K562 (cell line): ENCODE data around the gene CR2. TPM values are rescaled to one million over a fixed set of nuclear protein-coding genes. Genes with fewer than 3 reads are reported as not detected.
"Not testable (repeated sequence)": the region's sequence is repeated elsewhere in the genome, so short reads cannot be mapped to it uniquely, and the experiment has no call there.

Experiments
- CC2D1A ChIP-seq: fragments of 450-650 bp; IDR thresholded peaks from 2 replicates; pipeline ENCODE4 v1.6.1; 2017; ENCODE audit warnings: mild to moderate bottlenecking
- CEBPG ChIP-seq, 3 experiments: fragments of 200-800 bp in 1 of 3; sonication (Bioruptor generic) in 1 of 3; sonication (generic) in 1 of 3; formaldehyde crosslinking in 1 of 3; IDR thresholded peaks in 2 of 3; conservative IDR thresholded peaks in 1 of 3; 2 replicates each; pipeline versions ENCODE4 v1.6.1 to v1.8.0; 2016 to 2022; ENCODE audit warnings: missing compliant biosample characterization in 2 of 3, missing genetic modification characterization in 2 of 3, mild to moderate bottlenecking in 1 of 3, missing genetic modification reagents in 1 of 3
- IFI16 ChIP-seq: fragments of 250-450 bp; sonication (Bioruptor Pico); IDR thresholded peaks from 2 replicates; pipeline ENCODE4 v2.1.2; 2022; ENCODE audit warnings: mild to moderate bottlenecking, inconsistent platforms
- NCOA1 ChIP-seq: fragments of 450-650 bp; IDR thresholded peaks from 2 replicates; pipeline ENCODE4 v1.6.1; 2016; ENCODE audit warnings: low read depth
- NR4A1 ChIP-seq, 2 experiments: fragments of 250-450 bp in 1 of 2; fragments of 450-650 bp in 1 of 2; sonication (Bioruptor Pico) in 1 of 2; IDR thresholded peaks; 2 replicates each; pipeline versions ENCODE4 v1.4.0 to v1.6.1; 2016 to 2020; ENCODE audit warnings: mild to moderate bottlenecking in 2 of 2, missing compliant biosample characterization in 1 of 2, missing genetic modification characterization in 1 of 2, moderate library complexity in 1 of 2
- RCOR1 ChIP-seq, 2 experiments: IDR thresholded peaks; 2 replicates each; pipeline ENCODE4 v1.6.1; 2012; ENCODE audit warnings: low read depth in 2 of 2, low read length in 2 of 2, borderline replicate concordance in 1 of 2, improper control_type of control experiment in 1 of 2
- RHOXF2B ChIP-seq: fragments of 250-450 bp; sonication (Bioruptor Pico); conservative IDR thresholded peaks from 2 replicates; pipeline ENCODE4 v1.5.1; 2021
- TAL1 ChIP-seq: fragments of 450-650 bp; IDR thresholded peaks from 2 replicates; pipeline ENCODE4 v1.6.1; 2016; ENCODE audit warnings: mild to moderate bottlenecking
- TRIM24 ChIP-seq, 2 experiments: fragments of 450-650 bp; IDR thresholded peaks; 2 replicates each; pipeline ENCODE4 v1.6.1; 2016
- YY1 ChIP-seq, 3 experiments: IDR thresholded peaks; 2 replicates each; pipeline ENCODE4 v1.6.1; 2011; ENCODE audit warnings: low read length in 2 of 3, mild to moderate bottlenecking in 2 of 3, moderate library complexity in 2 of 3, borderline replicate concordance in 1 of 3, control low read depth in 1 of 3, low read depth in 1 of 3; ENCODE audit not compliant: insufficient read depth in 3 of 3, insufficient replicate concordance in 2 of 3, control insufficient read depth in 1 of 3, insufficient read length in 1 of 3; ENCODE audit errors: extremely low read depth in 1 of 3
- ZNF644 ChIP-seq: fragments of 200-800 bp; sonication (Bioruptor generic); IDR thresholded peaks from 2 replicates; pipeline ENCODE4 v1.6.1; 2016; ENCODE audit warnings: low read depth, missing genetic modification characterization, missing compliant biosample characterization
- polyA plus RNA-seq, 8 experiments: library from polyadenylated mRNA; depleted of rRNA in 4 of 8; stranded (reverse) in 5 of 8; unstranded in 3 of 8; fragments of >200 nt; fragmentation: Nextera tagmentation in 2 of 8; fragmentation: Illumina TruSeq in 1 of 8; extraction: Ambion mirVana in 2 of 8; extraction: Trizol in 1 of 8; gene quantifications; 2 replicates each; pipeline versions ENCODE4 v1.2.1 to v1.2.3, GENCODE V29; 2011 to 2014; ENCODE audit warnings: inconsistent platforms in 1 of 8, missing spikeins in 1 of 8
- total RNA-seq, 7 experiments: library from RNA; depleted of rRNA in 6 of 7; stranded (reverse); fragments of >200 nt in 6 of 7; fragmentation: Illumina TruSeq in 2 of 7; extraction: Trizol in 2 of 7; gene quantifications; 2 replicates each; pipeline versions ENCODE4 v1.2.1 to v1.2.3, GENCODE V29; 2011 to 2021; ENCODE audit warnings: low replicate concordance in 1 of 7
- TF ChIP-seq, protein P1 (sequence below), 2 experiments: fragments of 450-650 bp in 1 of 2; sonication (generic) in 1 of 2; formaldehyde crosslinking in 1 of 2; IDR thresholded peaks; 2 replicates each; pipeline versions ENCODE4 v1.7.1 to v1.9.0; 2016 to 2022; ENCODE audit warnings: inconsistent platforms in 1 of 2, mild to moderate bottlenecking in 1 of 2, missing genetic modification reagents in 1 of 2
- TF ChIP-seq, protein P2 (sequence below), 2 experiments: fragments of 450-650 bp in 1 of 2; sonication (generic) in 1 of 2; formaldehyde crosslinking in 1 of 2; IDR thresholded peaks in 1 of 2; conservative IDR thresholded peaks in 1 of 2; 2 replicates each; pipeline versions ENCODE4 v1.6.1 to v1.8.1; 2016 to 2023; ENCODE audit warnings: mild to moderate bottlenecking in 2 of 2, moderate library complexity in 2 of 2, inconsistent platforms in 1 of 2, missing genetic modification reagents in 1 of 2

Gene CR2
- total and polyA plus RNA-seq, 9 of the 15 experiments (the other 6 are each of a cell fraction or from before 2014, with no cell fraction given): 0.07 to 0.67 (median 0.37) TPM

DNA sequence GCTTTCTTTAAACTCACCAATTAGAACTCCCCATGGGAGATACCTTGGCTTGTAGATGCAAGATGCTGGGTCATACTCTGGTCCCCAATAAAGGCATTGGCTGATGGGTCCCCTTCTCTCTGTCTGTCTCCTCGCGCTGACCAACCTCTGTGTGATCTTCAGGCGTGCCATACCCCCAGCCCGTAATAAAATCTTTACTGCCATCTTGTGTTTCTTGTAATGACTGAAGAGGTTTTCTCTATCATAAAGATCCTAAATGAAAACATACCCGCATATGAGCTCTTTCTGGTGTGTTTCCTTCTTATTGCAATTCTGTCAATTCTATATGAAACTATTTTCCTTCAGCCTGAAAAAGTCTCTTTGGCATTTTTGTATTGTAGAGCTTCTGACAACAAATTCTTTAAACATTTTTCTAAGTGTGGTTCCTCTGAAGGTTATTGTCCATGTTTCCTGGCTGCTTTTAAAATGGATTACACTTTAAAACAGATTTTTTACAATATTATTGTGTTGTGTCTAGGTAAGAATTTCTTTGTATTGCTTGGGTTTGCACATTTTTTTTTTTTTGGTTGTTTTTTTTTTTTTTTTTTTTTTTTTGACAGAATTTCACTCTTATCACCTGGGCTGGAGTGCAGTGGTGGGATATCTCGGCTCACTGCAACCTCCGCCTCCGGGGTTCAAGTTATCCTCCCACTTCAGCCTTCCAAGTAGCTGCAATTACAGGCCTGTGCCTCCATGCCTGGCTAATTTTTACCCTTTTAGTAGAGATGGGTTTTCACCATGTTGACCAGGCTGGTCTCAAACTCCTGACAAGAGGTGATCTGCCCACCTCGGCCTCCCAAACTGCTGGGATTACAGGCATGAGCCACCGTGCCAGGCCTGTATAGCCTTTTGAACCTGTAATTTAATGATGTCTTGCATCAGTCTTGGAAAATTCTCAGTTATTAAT, 66.5 kb downstream of the CR2 start (continued):
- TF ChIP-seq, protein P1, sequence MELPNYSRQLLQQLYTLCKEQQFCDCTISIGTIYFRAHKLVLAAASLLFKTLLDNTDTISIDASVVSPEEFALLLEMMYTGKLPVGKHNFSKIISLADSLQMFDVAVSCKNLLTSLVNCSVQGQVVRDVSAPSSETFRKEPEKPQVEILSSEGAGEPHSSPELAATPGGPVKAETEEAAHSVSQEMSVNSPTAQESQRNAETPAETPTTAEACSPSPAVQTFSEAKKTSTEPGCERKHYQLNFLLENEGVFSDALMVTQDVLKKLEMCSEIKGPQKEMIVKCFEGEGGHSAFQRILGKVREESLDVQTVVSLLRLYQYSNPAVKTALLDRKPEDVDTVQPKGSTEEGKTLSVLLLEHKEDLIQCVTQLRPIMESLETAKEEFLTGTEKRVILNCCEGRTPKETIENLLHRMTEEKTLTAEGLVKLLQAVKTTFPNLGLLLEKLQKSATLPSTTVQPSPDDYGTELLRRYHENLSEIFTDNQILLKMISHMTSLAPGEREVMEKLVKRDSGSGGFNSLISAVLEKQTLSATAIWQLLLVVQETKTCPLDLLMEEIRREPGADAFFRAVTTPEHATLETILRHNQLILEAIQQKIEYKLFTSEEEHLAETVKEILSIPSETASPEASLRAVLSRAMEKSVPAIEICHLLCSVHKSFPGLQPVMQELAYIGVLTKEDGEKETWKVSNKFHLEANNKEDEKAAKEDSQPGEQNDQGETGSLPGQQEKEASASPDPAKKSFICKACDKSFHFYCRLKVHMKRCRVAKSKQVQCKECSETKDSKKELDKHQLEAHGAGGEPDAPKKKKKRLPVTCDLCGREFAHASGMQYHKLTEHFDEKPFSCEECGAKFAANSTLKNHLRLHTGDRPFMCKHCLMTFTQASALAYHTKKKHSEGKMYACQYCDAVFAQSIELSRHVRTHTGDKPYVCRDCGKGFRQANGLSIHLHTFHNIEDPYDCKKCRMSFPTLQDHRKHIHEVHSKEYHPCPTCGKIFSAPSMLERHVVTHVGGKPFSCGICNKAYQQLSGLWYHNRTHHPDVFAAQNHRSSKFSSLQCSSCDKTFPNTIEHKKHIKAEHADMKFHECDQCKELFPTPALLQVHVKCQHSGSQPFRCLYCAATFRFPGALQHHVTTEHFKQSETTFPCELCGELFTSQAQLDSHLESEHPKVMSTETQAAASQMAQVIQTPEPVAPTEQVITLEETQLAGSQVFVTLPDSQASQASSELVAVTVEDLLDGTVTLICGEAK (IDR thresholded peaks at IDR 0.05): 0 out of 2 replicates have a peak, but pooled peaks have one; percentile 37
- TF ChIP-seq, protein P1 (CRISPR knock-in tag; IDR thresholded peaks at IDR 0.05): not testable (repeated sequence)
- peak in 1 of 3 experiments; percentile 30 for TF ChIP-seq YY1 (IDR thresholded peaks at IDR 0.05; ENCODE audit: borderline replicate concordance in 1 of 3, control insufficient read depth in 1 of 3, extremely low read depth in 1 of 3, insufficient read depth in 3 of 3, insufficient read length in 1 of 3, insufficient replicate concordance in 2 of 3, low read depth in 1 of 3, low read length in 2 of 3)
- peak; percentile 59; the same call in 1 of the 2 replicates for TF ChIP-seq TAL1
- TF ChIP-seq ZNF644 (tag): peak; percentile 51
- TF ChIP-seq, protein P2, sequence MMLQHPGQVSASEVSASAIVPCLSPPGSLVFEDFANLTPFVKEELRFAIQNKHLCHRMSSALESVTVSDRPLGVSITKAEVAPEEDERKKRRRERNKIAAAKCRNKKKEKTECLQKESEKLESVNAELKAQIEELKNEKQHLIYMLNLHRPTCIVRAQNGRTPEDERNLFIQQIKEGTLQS (IDR thresholded peaks at IDR 0.05): peak; percentile 30; the same call in 1 of the 2 replicates
- TF ChIP-seq, protein P2 (CRISPR knock-in tag; conservative IDR thresholded peaks at IDR 0.05): not testable (repeated sequence)
- TF ChIP-seq IFI16: 0 out of 2 replicates have a peak, but pooled peaks have one; percentile 55
- 0 out of 2 replicates have a peak, but pooled peaks have one; percentile 30 for TF ChIP-seq NR4A1 (CRISPR knock-in tag; IDR thresholded peaks at IDR 0.05)
- TF ChIP-seq NR4A1 (tag; IDR thresholded peaks at IDR 0.05): peak; percentile 79
- TF ChIP-seq TRIM24 (IDR thresholded peaks at IDR 0.05): peak in 1 of 2 experiments; percentile 33; a peak in 1 of 4 replicates
- peak; percentile 71; the same call in 1 of the 2 replicates for TF ChIP-seq CEBPG (CRISPR knock-in tag; IDR thresholded peaks at IDR 0.05)
- TF ChIP-seq CEBPG (tag; conservative IDR thresholded peaks at IDR 0.05 in 1 of 2, IDR thresholded peaks at IDR 0.05 in 1 of 2): not testable (repeated sequence)
- TF ChIP-seq RHOXF2B: 0 out of 2 replicates have a peak, but pooled peaks have one; percentile 28
- peak; percentile 43; the same call in 1 of the 2 replicates for TF ChIP-seq CC2D1A
- peak; percentile 16; the same call in 1 of the 2 replicates for TF ChIP-seq NCOA1
- TF ChIP-seq RCOR1 (IDR thresholded peaks at IDR 0.05; ENCODE audit: borderline replicate concordance in 1 of 2, low read depth in 2 of 2, low read length in 2 of 2): peak in 1 of 2 experiments; percentile 73; a peak in 2 of 4 replicates
